HepG2 (cell line): Measurements from ENCODE around the gene EXTL1. TPM values are rescaled to one million over a fixed set of nuclear protein-coding genes. Genes with fewer than 3 reads are reported as not detected.

Source experiments
- ATAC-seq: fragments of 200-7000 bp; cut with Tn5 transposase; 3 replicates; pipeline ENCODE4 v1.9.1; 2020; ENCODE audit warnings: mild to moderate bottlenecking, moderate library complexity
- BruUV-seq: library from RNA; stranded (reverse); fragments of 400-500 nt; replicated peaks from 2 replicates; lab custom pipeline; 2021; lab: Mats Ljungman, UMichigan
- CTCF ChIA-PET: fragments of 300-600 bp; formaldehyde crosslinking; extraction: SDS; loops from one replicate; lab custom pipeline; 2021; ENCODE audit warnings: low total read pairs, inconsistent platforms, low intra/inter-chr PET ratio; lab: Yijun Ruan, JAX
- POLR2A ChIA-PET: fragments of 350-600 bp; sonication (Branson Sonifier 250); formaldehyde crosslinking; loops from one replicate; lab custom pipeline; 2020; ENCODE audit warnings: antibody characterized with exemption, inconsistent platforms; lab: Yijun Ruan, JAX
- DNase-seq: peaks from one replicate; pipeline ENCODE4 v3.0.0-alpha.2; 2015; ENCODE audit warnings: low spot score
- FAIRE-seq: peaks from 3 replicates; lab custom pipeline; 2011; peaks lifted over from hg19 to GRCh38; lab: Jason Lieb, UNC
- H2AFZ ChIP-seq: one replicate; pipeline ENCODE4 v1.6.1; 2011; ENCODE audit warnings: low read length, inconsistent platforms
- H3K27ac ChIP-seq: fragments of 300-600 bp; 3 replicates; pipeline ENCODE4 v1.8.0; 2011; ENCODE audit warnings: mixed run types, mild to moderate bottlenecking, mixed read lengths, low read length, inconsistent platforms; ENCODE audit not compliant: insufficient read depth; ENCODE audit errors: extremely low read length
- H3K27me3 ChIP-seq, 2 experiments: fragments of 200-600 bp in 1 of 2; 2 replicates in 1 of 2; 3 replicates in 1 of 2; pipeline versions ENCODE4 v1.6.0 to v1.8.0; 2011; ENCODE audit warnings: low read length in 2 of 2, mild to moderate bottlenecking in 2 of 2, moderate library complexity in 2 of 2, inconsistent platforms in 1 of 2; ENCODE audit not compliant: insufficient read depth in 2 of 2, control insufficient read depth in 1 of 2
- H3K36me3 ChIP-seq, 2 experiments: fragments of 200-600 bp in 1 of 2; replicated peaks in 1 of 2; 2 replicates in 1 of 2; 3 replicates in 1 of 2; pipeline versions ENCODE4 v1.5.1 to v1.8.0; 2011; ENCODE audit warnings: low read length in 2 of 2, inconsistent platforms in 1 of 2; ENCODE audit not compliant: insufficient read depth in 2 of 2, control insufficient read depth in 1 of 2
- H3K4me1 ChIP-seq: 2 replicates; pipeline ENCODE4 v1.5.1; 2012; ENCODE audit warnings: low read length, inconsistent platforms; ENCODE audit not compliant: insufficient read depth
- H3K4me2 ChIP-seq: 2 replicates; pipeline ENCODE4 v1.6.0; 2011; ENCODE audit warnings: low read depth, low read length, inconsistent platforms
- H3K4me3 ChIP-seq, 3 experiments: fragments of 200-600 bp in 1 of 3; sonication (generic), shearing (Covaris generic) in 1 of 3; replicated peaks in 1 of 3; 2 replicates each; pipeline ENCODE4 v1.5.1; 2011 to 2016; ENCODE audit warnings: low read length in 3 of 3, inconsistent platforms in 2 of 3, low read depth in 2 of 3, mild to moderate bottlenecking in 2 of 3, control low read depth in 1 of 3, mixed read lengths in 1 of 3; ENCODE audit not compliant: insufficient read depth in 1 of 3
- H3K79me2 ChIP-seq: one replicate; pipeline ENCODE4 v1.6.1; 2011; ENCODE audit warnings: low read length, inconsistent platforms; ENCODE audit not compliant: insufficient read depth
- H3K9ac ChIP-seq: 2 replicates; pipeline ENCODE4 v1.6.0; 2011; ENCODE audit warnings: mild to moderate bottlenecking, low read depth, low read length, inconsistent platforms; ENCODE audit not compliant: insufficient read depth
- H3K9me3 ChIP-seq: 2 replicates; pipeline ENCODE4 v1.5.1; 2012; ENCODE audit warnings: mild to moderate bottlenecking, low read length
- H4K20me1 ChIP-seq: 2 replicates; pipeline ENCODE4 v1.6.0; 2011; ENCODE audit warnings: inconsistent platforms, mild to moderate bottlenecking, low read length, moderate library complexity; ENCODE audit not compliant: insufficient read depth
- HMG20B ChIP-seq: conservative IDR thresholded peaks from 2 replicates; pipeline ENCODE4 v1.6.1; 2016; ENCODE audit warnings: missing genetic modification reagents, missing compliant biosample characterization
- RFX5 ChIP-seq: IDR thresholded peaks from 2 replicates; pipeline ENCODE4 v1.6.1; 2011; ENCODE audit warnings: low read depth, low read length, improper control_type of control experiment
- ZNF121 ChIP-seq: sonication (generic); formaldehyde crosslinking; IDR thresholded peaks from 2 replicates; pipeline ENCODE4 v1.5.0; 2020; ENCODE audit warnings: mild to moderate bottlenecking, missing genetic modification reagents
- ZNF331 ChIP-seq: sonication (generic); formaldehyde crosslinking; IDR thresholded peaks from 2 replicates; pipeline ENCODE4 v1.4.0; 2020; ENCODE audit warnings: missing genetic modification reagents
- ZSCAN30 ChIP-seq: sonication (generic); formaldehyde crosslinking; IDR thresholded peaks from 2 replicates; pipeline ENCODE4 v1.5.0; 2020; ENCODE audit warnings: mild to moderate bottlenecking, missing genetic modification reagents
- ZZZ3 ChIP-seq: sonication (generic); formaldehyde crosslinking; IDR thresholded peaks from 2 replicates; pipeline ENCODE4 v1.4.0; 2020; ENCODE audit warnings: missing genetic modification reagents, mild to moderate bottlenecking, borderline replicate concordance
- WGBS: methylation state at CpG from one replicate; pipeline ENCODE4 v1.1.6; 2017; ENCODE audit warnings: low lambda C conversion rate; 5-methylcytosine and 5-hydroxymethylcytosine counted together
- in situ Hi-C: cut with HindIII; loops from 2 replicates; pipeline ENCODE4 v1.10.0; 2017; ENCODE audit warnings: low pct_unique_long_range_greater_than_20kb; ENCODE audit not compliant: extremely low pct_ligation_motif_present
- intact Hi-C: fragments of 100-400 bp; cut with micrococcal nuclease; formaldehyde crosslinking; loops from one replicate; pipeline ENCODE4 v1.10.0; 2022; ENCODE audit not compliant: unreplicated experiment
- polyA plus RNA-seq, 8 experiments: library from polyadenylated mRNA; depleted of rRNA in 3 of 8; stranded (reverse) in 7 of 8; unstranded in 1 of 8; fragments of >200 nt; fragmentation: Illumina TruSeq in 4 of 8; extraction: Trizol in 4 of 8; gene quantifications; 2 replicates each; pipeline versions ENCODE4 v1.2.1 to v1.2.3, GENCODE V29; 2011 to 2016; ENCODE audit warnings: low read depth in 4 of 8, missing spikeins in 1 of 8, mixed read lengths in 1 of 8; ENCODE audit not compliant: insufficient read depth in 1 of 8
- small RNA-seq, 3 experiments: library from RNA; depleted of rRNA; stranded (forward); fragments of <200 nt; gene quantifications; one replicate each; pipeline ENCODE3, GENCODE V24; 2012; ENCODE audit warnings: low read depth in 2 of 3, low replicate concordance in 1 of 3; ENCODE audit not compliant: insufficient read length in 3 of 3, insufficient read depth in 2 of 3
- total RNA-seq, 5 experiments: library from RNA; depleted of rRNA; stranded (reverse); fragments of >200 nt; fragmentation: Illumina TruSeq; extraction: Trizol; gene quantifications; 2 replicates each; pipeline ENCODE4 v1.2.3, GENCODE V29; 2016; ENCODE audit warnings: low read depth in 1 of 5

EXTL1 gene
- total and polyA plus RNA-seq, 2 of the 13 experiments (the other 11 are each of a cell fraction or from before 2014, with no cell fraction given) = 0.35 to 1.0 TPM

- no peak overlapping the region for H3K4me3 ChIP-seq
- no peak for TF ChIP-seq RFX5
- no peak for TF ChIP-seq ZNF121 (CRISPR knock-in tag)
- TF ChIP-seq ZZZ3 (CRISPR knock-in tag) = no peak
- TF ChIP-seq HMG20B (CRISPR knock-in tag) = no peak
- TF ChIP-seq ZNF331 (CRISPR knock-in tag) = no peak
- no peak for TF ChIP-seq ZSCAN30 (CRISPR knock-in tag)
- WGBS = 11% methylated on average over 2 of the region's 2 CpGs
- H3K79me2 ChIP-seq = no peaks in the 10 kb centered on the region
- H3K9ac ChIP-seq = no peak overlapping the region
- intact Hi-C loops = no loop called here
- no peaks in the 10 kb centered on the region for H4K20me1 ChIP-seq
- FAIRE-seq = no peak
- no peaks in the 10 kb centered on the region; a peak in 2 of 5 replicates for H3K27me3 ChIP-seq
- H3K27ac ChIP-seq = no peak overlapping the region
- in situ Hi-C loops = no loop called here
- CTCF ChIA-PET = no interaction called here
- no TSS peak for BruUV-seq
- POLR2A ChIA-PET = no interaction called here
- ATAC-seq = no peak
- H3K4me1 ChIP-seq = no peaks in the 10 kb centered on the region
- no peak overlapping the region for H2AFZ ChIP-seq
- H3K9me3 ChIP-seq = no peaks in the 10 kb centered on the region
- no peaks in the 10 kb centered on the region for H3K36me3 ChIP-seq
- no peak overlapping the region for H3K4me2 ChIP-seq
- DNase-seq = no peak
Observed at GRCh38 chr1:26084844-26085243, 63.3 kb downstream of the EXTL1 start.

Small RNAs within 50 kb of the gene (small RNA-seq; reads per million reads assigned to genes)
- 0 reads per million in 3 experiments for gene RF00283
- 0 reads per million in 3 experiments for gene RF00492

Other genes starting within 250 kb of the EXTL1 start
- gene SELENON, start 221.6 kb upstream of the EXTL1 start, total RNA-seq (2016; rRNA removed; fragmentation: Illumina TruSeq; extraction: Trizol) = 3.4 and 3.8 TPM in 2 replicates
- gene SELENON, start 221.6 kb upstream of the EXTL1 start, polyA plus RNA-seq (2011; rRNA removed) = 8.0 and 8.9 TPM in 2 replicates
- 38.0 and 47.5 TPM in 2 replicates for gene MTFR1L, start 201.8 kb upstream of the EXTL1 start, total RNA-seq (2016; rRNA removed; fragmentation: Illumina TruSeq; extraction: Trizol)
- 55.7 and 68.1 TPM in 2 replicates for gene MTFR1L, start 201.8 kb upstream of the EXTL1 start, polyA plus RNA-seq (2011; rRNA removed)
- gene AUNIP, start 162.3 kb upstream of the EXTL1 start, total RNA-seq (2016; rRNA removed; fragmentation: Illumina TruSeq; extraction: Trizol) = 12.3 and 12.8 TPM in 2 replicates
- 2.4 and 3.8 TPM in 2 replicates for gene AUNIP, start 162.3 kb upstream of the EXTL1 start, polyA plus RNA-seq (2011; rRNA removed)
- gene PAQR7, start 146.1 kb upstream of the EXTL1 start, total RNA-seq (2016; rRNA removed; fragmentation: Illumina TruSeq; extraction: Trizol) = 6.0 and 13.2 TPM in 2 replicates
- gene PAQR7, start 146.1 kb upstream of the EXTL1 start, polyA plus RNA-seq (2011; rRNA removed) = 16.6 and 20.2 TPM in 2 replicates
- gene STMN1, start 115.4 kb upstream of the EXTL1 start, total RNA-seq (2016; rRNA removed; fragmentation: Illumina TruSeq; extraction: Trizol) = 409 and 618 TPM in 2 replicates
- gene STMN1, start 115.4 kb upstream of the EXTL1 start, polyA plus RNA-seq (2011; rRNA removed) = 27.3 and 45.9 TPM in 2 replicates
- 6.9 and 9.2 TPM in 2 replicates for gene PAFAH2, start 23.7 kb upstream of the EXTL1 start, total RNA-seq (2016; rRNA removed; fragmentation: Illumina TruSeq; extraction: Trizol)
- 9.3 and 9.4 TPM in 2 replicates for gene PAFAH2, start 23.7 kb upstream of the EXTL1 start, polyA plus RNA-seq (2011; rRNA removed)
- gene SLC30A2, start 24.3 kb downstream of the EXTL1 start, total RNA-seq (2016; rRNA removed; fragmentation: Illumina TruSeq; extraction: Trizol) = not detected in 2 replicates
- gene SLC30A2, start 24.3 kb downstream of the EXTL1 start, polyA plus RNA-seq (2011; rRNA removed) = not detected in 2 replicates
- gene TRIM63, start 45.9 kb downstream of the EXTL1 start, total RNA-seq (2016; rRNA removed; fragmentation: Illumina TruSeq; extraction: Trizol) = not detected in 2 replicates
- gene TRIM63, start 45.9 kb downstream of the EXTL1 start, polyA plus RNA-seq (2011; rRNA removed) = not detected in 2 replicates
- gene PDIK1L, start 90.0 kb downstream of the EXTL1 start, total RNA-seq (2016; rRNA removed; fragmentation: Illumina TruSeq; extraction: Trizol) = 4.6 and 5.8 TPM in 2 replicates
- 1.2 and 1.9 TPM in 2 replicates for gene PDIK1L, start 90.0 kb downstream of the EXTL1 start, polyA plus RNA-seq (2011; rRNA removed)
- gene FAM110D, start 137.3 kb downstream of the EXTL1 start, total RNA-seq (2016; rRNA removed; fragmentation: Illumina TruSeq; extraction: Trizol) = not detected in 2 replicates
- not detected in 2 replicates for gene FAM110D, start 137.3 kb downstream of the EXTL1 start, polyA plus RNA-seq (2011; rRNA removed)
- gene C1orf232, start 147.2 kb downstream of the EXTL1 start, total RNA-seq (2016; rRNA removed; fragmentation: Illumina TruSeq; extraction: Trizol) = not detected in 2 replicates
- not detected in 2 replicates for gene C1orf232, start 147.2 kb downstream of the EXTL1 start, polyA plus RNA-seq (2011; rRNA removed)
- gene ZNF593, start 148.1 kb downstream of the EXTL1 start, total RNA-seq (2016; rRNA removed; fragmentation: Illumina TruSeq; extraction: Trizol) = 55.8 and 59.3 TPM in 2 replicates
- gene ZNF593, start 148.1 kb downstream of the EXTL1 start, polyA plus RNA-seq (2011; rRNA removed) = 37.3 and 43.0 TPM in 2 replicates
- not detected in 2 replicates for gene ZNF593OS, start 150.1 kb downstream of the EXTL1 start, total RNA-seq (2016; rRNA removed; fragmentation: Illumina TruSeq; extraction: Trizol)
- gene ZNF593OS, start 150.1 kb downstream of the EXTL1 start, polyA plus RNA-seq (2011; rRNA removed) = not detected in 2 replicates
- 1.5 and 3.4 TPM in 2 replicates for gene CNKSR1, start 155.7 kb downstream of the EXTL1 start, total RNA-seq (2016; rRNA removed; fragmentation: Illumina TruSeq; extraction: Trizol)
- gene CNKSR1, start 155.7 kb downstream of the EXTL1 start, polyA plus RNA-seq (2011; rRNA removed) = 8.9 and 9.7 TPM in 2 replicates
- not detected in 2 replicates for gene CATSPER4, start 168.8 kb downstream of the EXTL1 start, total RNA-seq (2016; rRNA removed; fragmentation: Illumina TruSeq; extraction: Trizol)
- not detected in 2 replicates for gene CATSPER4, start 168.8 kb downstream of the EXTL1 start, polyA plus RNA-seq (2011; rRNA removed)
- gene CEP85, start 212.4 kb downstream of the EXTL1 start, total RNA-seq (2016; rRNA removed; fragmentation: Illumina TruSeq; extraction: Trizol) = 22.4 and 26.7 TPM in 2 replicates
- 16.1 and 16.9 TPM in 2 replicates for gene CEP85, start 212.4 kb downstream of the EXTL1 start, polyA plus RNA-seq (2011; rRNA removed)